ENCODE measurements around the gene AGFG2.
"Not testable (repeated sequence)": the region's sequence is repeated elsewhere in the genome, so short reads cannot be mapped to it uniquely, and the experiment has no call there.

Gene AGFG2

GRCh38 chr7:100556541-100556940, 17.5 kb downstream of the AGFG2 start:
- no peak for TF ChIP-seq CTCF (IDR thresholded peaks at IDR 0.05; ENCODE audit: low read length, missing control alignments)
- no peak overlapping the region for H3K4me3 ChIP-seq (replicated peaks; ENCODE audit: low read depth, low read length)
- DNase-seq (ENCODE audit: low read depth), result peak; percentile 72

GRCh38 chr7:100559127-100559526, 20.1 kb downstream of the AGFG2 start:
- DNase-seq (ENCODE audit: low read depth), result no peak

GRCh38 chr7:100561491-100562194, 22.6 kb downstream of the AGFG2 start:
- TF ChIP-seq CTCF (IDR thresholded peaks at IDR 0.05; ENCODE audit: low read length, missing control alignments), result no peak
- H3K4me3 ChIP-seq (replicated peaks; ENCODE audit: low read depth, low read length), result no peak overlapping the region
- DNase-seq (ENCODE audit: low read depth), result no peak

More at GRCh38 chr7:100559127-100559526, 20.1 kb downstream of the AGFG2 start:
- no peak for TF ChIP-seq CTCF (IDR thresholded peaks at IDR 0.05; ENCODE audit: low read length, missing control alignments)
- no peak overlapping the region for H3K4me3 ChIP-seq (replicated peaks; ENCODE audit: low read depth, low read length)

GRCh38 chr7:100562195-100563099, 23.4 kb downstream of the AGFG2 start:
- no peak overlapping the region for H3K4me3 ChIP-seq (replicated peaks; ENCODE audit: low read depth, low read length)
- no peak for DNase-seq (ENCODE audit: low read depth)
- no peak for TF ChIP-seq CTCF (IDR thresholded peaks at IDR 0.05; ENCODE audit: low read length, missing control alignments)

GRCh38 chr7:100563100-100563564, 24.1 kb downstream of the AGFG2 start:
- no peak overlapping the region for H3K4me3 ChIP-seq (replicated peaks; ENCODE audit: low read depth, low read length)
- TF ChIP-seq CTCF (IDR thresholded peaks at IDR 0.05; ENCODE audit: low read length, missing control alignments), result no peak
- no peak for DNase-seq (ENCODE audit: low read depth)

GRCh38 chr7:100563809-100564400, 24.9 kb downstream of the AGFG2 start:
- DNase-seq (ENCODE audit: low read depth), result peak; percentile 75
- TF ChIP-seq CTCF (IDR thresholded peaks at IDR 0.05; ENCODE audit: low read length, missing control alignments), result peak; percentile 98
- no peak overlapping the region for H3K4me3 ChIP-seq (replicated peaks; ENCODE audit: low read depth, low read length)

GRCh38 chr7:100564405-100564804, 25.4 kb downstream of the AGFG2 start:
- DNase-seq (ENCODE audit: low read depth); H3K4me3 ChIP-seq (replicated peaks; ENCODE audit: low read depth, low read length): not testable (repeated sequence)
